Suppressor macrophage (primary cell): ENCODE measurements around the gene KLHL3.
"Not testable (repeated sequence)": the region's sequence is repeated elsewhere in the genome, so short reads cannot be mapped to it uniquely, and the experiment has no call there.

Source experiments
- DNase-seq, 4 experiments: peaks; one replicate each; pipeline ENCODE4 v3.0.0-alpha.2; 2020 to 2022
- total RNA-seq, 17 experiments: gene quantifications; one replicate each; lab custom pipeline; 2026; ENCODE audit warnings: mixed read lengths in 6 of 17, inconsistent platforms in 3 of 17; lab: John Stamatoyannopoulos, UW

The KLHL3 gene
- total RNA-seq: 0.76 to 8.2 (median 1.7) reads per million in 17 experiments

GRCh38 chr5:137735555-137736284 lies at the start of gene KLHL3:
Gene KLHL3, minus strand, starts transcription at chr5:137736089. Its CDS starts 443 bp downstream, at chr5:137735646.
- peak in 3 of 4 experiments; percentile 39 to 44 (median 42) for DNase-seq

GRCh38 chr5:137782984-137783536 lies 47.2 kb upstream of the KLHL3 start:
- no peak for DNase-seq

- no peak for DNase-seq
Observed at GRCh38 chr5:137782055-137782454, 46.2 kb upstream of the KLHL3 start.

GRCh38 chr5:137778772-137779564 lies 43.1 kb upstream of the KLHL3 start:
- peak; percentile 12 to 68 (median 38) for DNase-seq

GRCh38 chr5:137767937-137768336 lies 32.0 kb upstream of the KLHL3 start:
- not testable (repeated sequence) for DNase-seq

GRCh38 chr5:137761566-137761965 lies 25.7 kb upstream of the KLHL3 start:
- DNase-seq: no peak

GRCh38 chr5:137760719-137761516 lies 25.0 kb upstream of the KLHL3 start:
- no peak for DNase-seq

- DNase-seq: no peak
Observed at GRCh38 chr5:137760294-137760693, 24.4 kb upstream of the KLHL3 start.

- DNase-seq: no peak
Observed at GRCh38 chr5:137758715-137759306, 22.9 kb upstream of the KLHL3 start.

- DNase-seq: no peak
Observed at GRCh38 chr5:137758121-137758520, 22.2 kb upstream of the KLHL3 start.

GRCh38 chr5:137757634-137758033 lies 21.7 kb upstream of the KLHL3 start:
- DNase-seq: no peak

GRCh38 chr5:137754961-137755762 lies 19.3 kb upstream of the KLHL3 start:
- peak in 1 of 4 experiments; percentile 20 for DNase-seq

- peak; percentile 98 to 99 (median 99) for DNase-seq
Observed at GRCh38 chr5:137754188-137754960, 18.5 kb upstream of the KLHL3 start, which contains the start of gene HNRNPA0. Gene HNRNPA0, minus strand, starts transcription at chr5:137754363. Its CDS starts 297 bp downstream, at chr5:137754066.

GRCh38 chr5:137753691-137754187 lies 17.9 kb upstream of the KLHL3 start:
- DNase-seq: peak; percentile 42 to 69 (median 50)

- DNase-seq: peak; percentile 56 to 72 (median 64)
Observed at GRCh38 chr5:137752905-137753690, 17.2 kb upstream of the KLHL3 start.

- peak; percentile 53 to 82 (median 72) for DNase-seq
Observed at GRCh38 chr5:137751869-137752491, 16.1 kb upstream of the KLHL3 start.

GRCh38 chr5:137750436-137750835 lies 14.5 kb upstream of the KLHL3 start:
- DNase-seq: peak in 2 of 4 experiments; percentile 13 to 20

GRCh38 chr5:137747848-137748247 lies 12.0 kb upstream of the KLHL3 start:
- no peak for DNase-seq
